Left kidney (tissue), 2 donors: ENCODE results near the gene AMFR. TPM values are rescaled to one million over a fixed set of nuclear protein-coding genes. Genes with fewer than 3 reads are reported as not detected.

Experiments used
- DNase-seq: peaks from one replicate; pipeline ENCODE4 v3.0.0-alpha.2; 2013
- polyA plus RNA-seq: library from polyadenylated mRNA; unstranded; fragments of 120-200 nt; gene quantifications from one replicate; pipeline ENCODE4 v1.2.1, GENCODE V29; 2013; ENCODE audit not compliant: insufficient read length

The AMFR gene
- polyA plus RNA-seq, 1 donor = 143 TPM

- DNase-seq = peak; percentile 47
Measured at GRCh38 chr16:56424791-56425438, 430 bp downstream of the AMFR start.

- peak; percentile 28 for DNase-seq
Measured at GRCh38 chr16:56424404-56424764, 961 bp downstream of the AMFR start.

- no peak for DNase-seq
Measured at GRCh38 chr16:56423584-56424403, 1.6 kb downstream of the AMFR start.

- DNase-seq = no peak
Measured at GRCh38 chr16:56422896-56423441, 2.4 kb downstream of the AMFR start.

- DNase-seq = no peak
Measured at GRCh38 chr16:56421976-56422669, 3.2 kb downstream of the AMFR start.

- no peak for DNase-seq
Measured at GRCh38 chr16:56421313-56421712, 4.0 kb downstream of the AMFR start.

- DNase-seq = no peak
Measured at GRCh38 chr16:56420613-56421012, 4.7 kb downstream of the AMFR start.

- no peak for DNase-seq
Measured at GRCh38 chr16:56419740-56420548, 5.4 kb downstream of the AMFR start.

GRCh38 chr16:56417138-56417537 lies 8.2 kb downstream of the AMFR start:
- DNase-seq = no peak

GRCh38 chr16:56415875-56416274 lies 9.5 kb downstream of the AMFR start:
- DNase-seq = no peak

GRCh38 chr16:56414366-56414765 lies 11.0 kb downstream of the AMFR start:
- DNase-seq = no peak

GRCh38 chr16:56413381-56413780 lies 12.0 kb downstream of the AMFR start:
- no peak for DNase-seq

- DNase-seq = no peak
Measured at GRCh38 chr16:56411624-56412023, 13.7 kb downstream of the AMFR start.

- DNase-seq = no peak
Measured at GRCh38 chr16:56411123-56411522, 14.2 kb downstream of the AMFR start.

GRCh38 chr16:56409195-56409594 lies 16.1 kb downstream of the AMFR start:
- DNase-seq = no peak

GRCh38 chr16:56408379-56409098 lies 16.8 kb downstream of the AMFR start:
- DNase-seq = no peak

GRCh38 chr16:56405977-56406672 lies 19.2 kb downstream of the AMFR start:
- DNase-seq = no peak

GRCh38 chr16:56401482-56401881 lies 23.9 kb downstream of the AMFR start:
- no peak for DNase-seq

- DNase-seq = no peak
Measured at GRCh38 chr16:56400458-56400857, 24.9 kb downstream of the AMFR start.

GRCh38 chr16:56399486-56399885 lies 25.9 kb downstream of the AMFR start:
- DNase-seq = no peak

- no peak for DNase-seq
Measured at GRCh38 chr16:56399047-56399446, 26.3 kb downstream of the AMFR start.
